ENCODE measurements around the gene DNAH12.
A peak's percentile ranks its signal among the peaks of the same experiment; 100 is the strongest.
"Not testable (repeated sequence)": the region's sequence is repeated elsewhere in the genome, so short reads cannot be mapped to it uniquely, and the experiment has no call there.

Gene DNAH12

DNA sequence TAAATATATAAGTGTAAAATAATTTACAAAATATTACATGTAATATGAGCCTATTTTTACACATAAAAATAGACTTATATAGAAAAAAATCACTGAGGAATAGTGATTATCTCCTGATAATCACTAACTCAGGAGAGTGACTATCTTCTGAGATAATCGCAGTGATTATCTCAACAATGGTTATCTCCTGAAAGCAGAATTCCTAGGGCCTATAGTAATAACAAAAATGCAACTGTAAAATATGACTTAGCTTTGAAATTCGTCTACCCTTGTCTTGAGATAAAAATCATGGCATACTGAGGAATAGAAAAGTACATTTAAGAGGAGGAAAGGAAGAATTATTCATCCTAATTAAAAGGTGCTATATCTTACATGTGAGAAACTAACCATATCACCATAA lies 134.7 kb downstream of the DNAH12 start:
- peak; percentile 29 for FAIRE-seq

DNA sequence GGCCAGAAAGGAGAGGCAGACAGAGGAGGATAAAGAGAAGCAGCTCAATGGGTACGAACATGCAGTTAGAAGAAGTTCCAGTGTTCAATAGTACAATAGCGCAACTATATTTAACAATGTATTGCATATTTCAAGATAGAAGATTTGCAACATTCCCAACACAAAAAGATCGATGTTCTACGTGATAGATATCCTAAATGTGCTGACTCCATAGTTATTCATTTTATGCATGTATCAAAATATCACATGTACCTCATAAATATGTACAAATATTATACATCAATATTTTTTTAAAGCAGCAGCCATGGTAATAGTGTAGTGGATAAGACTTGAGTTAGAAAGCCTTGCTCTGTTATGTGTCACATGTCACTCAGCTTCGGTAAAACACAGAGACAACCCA lies 141.5 kb downstream of the DNAH12 start:
- FAIRE-seq = peak; percentile 37

DNA sequence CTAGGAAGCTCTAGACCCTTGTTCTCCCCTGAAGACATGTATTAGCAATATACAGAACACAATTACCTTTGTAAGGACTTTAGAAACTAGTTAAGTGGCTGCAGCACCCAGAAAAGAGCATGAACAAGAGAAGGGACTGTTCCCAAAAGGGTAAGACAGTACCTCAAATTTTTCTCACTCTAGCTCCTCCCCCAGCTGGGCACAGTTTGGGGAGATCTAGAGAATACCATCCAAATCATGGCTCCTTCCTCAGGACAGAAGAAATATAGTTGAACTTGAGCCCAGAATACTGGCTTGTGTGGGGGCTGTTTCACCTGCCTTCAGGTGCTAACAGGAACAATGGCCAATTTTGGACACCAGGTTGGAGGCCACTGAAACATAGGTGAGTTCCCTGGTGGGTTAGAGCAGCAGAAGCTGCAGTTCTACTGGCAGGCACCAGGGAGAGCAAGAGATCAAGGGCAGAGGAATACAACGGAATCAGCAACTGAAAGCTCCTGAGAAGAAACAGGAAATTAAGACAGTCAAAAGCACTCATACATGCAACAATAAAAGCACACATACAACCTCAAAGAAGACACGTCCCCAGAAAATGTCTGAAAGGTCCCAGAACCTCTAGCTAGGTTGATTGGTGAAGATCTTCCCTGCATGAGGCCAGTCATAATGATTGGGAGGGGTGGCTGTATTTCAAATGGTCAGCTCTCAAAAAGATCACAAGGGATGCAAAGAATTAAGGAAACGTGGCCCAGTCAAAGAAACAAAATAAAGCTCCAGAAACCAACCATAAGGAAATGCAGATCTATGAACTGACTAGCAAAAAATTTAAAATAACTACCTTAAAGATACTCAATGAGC lies 146.7 kb downstream of the DNAH12 start:
- no peak for FAIRE-seq

DNA sequence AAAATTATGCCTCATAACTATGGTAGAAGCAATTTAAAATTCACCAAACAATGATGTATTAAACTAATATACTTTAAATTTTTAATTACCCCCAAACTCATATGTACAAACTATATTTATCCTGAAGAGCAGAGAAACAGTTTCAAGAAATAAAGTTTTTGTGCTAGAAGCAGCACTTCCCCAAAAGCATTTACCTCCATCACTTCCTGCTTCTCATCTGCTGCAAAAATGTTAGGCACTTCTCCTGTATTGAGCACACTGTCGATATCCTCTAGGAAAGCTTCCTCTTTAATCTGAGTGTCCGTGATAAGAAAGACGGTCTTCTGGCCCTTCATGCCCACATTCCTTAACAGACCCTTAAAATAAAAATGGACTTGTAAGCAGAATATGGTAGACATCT lies 150.2 kb downstream of the DNAH12 start:
- no peak for FAIRE-seq

DNA sequence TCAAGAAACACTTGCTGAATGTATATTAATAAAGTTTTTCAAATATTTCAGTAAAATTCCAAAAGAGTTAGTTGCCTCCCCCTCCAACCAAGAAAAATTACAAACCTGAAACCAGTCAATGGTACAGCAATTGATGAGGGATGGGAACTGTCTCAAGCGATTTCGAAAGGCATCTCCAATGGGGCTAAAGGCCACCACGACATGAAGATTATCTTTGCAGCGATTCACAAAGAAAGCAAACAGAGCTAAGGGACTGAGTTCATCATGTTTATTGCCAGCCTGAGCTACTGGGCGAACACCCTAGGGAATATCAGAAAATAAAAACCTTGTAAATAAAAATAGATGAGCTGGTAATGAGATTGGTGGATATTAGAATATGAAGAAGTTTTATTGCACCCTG lies 152.4 kb downstream of the DNAH12 start:
- FAIRE-seq = no peak

DNA sequence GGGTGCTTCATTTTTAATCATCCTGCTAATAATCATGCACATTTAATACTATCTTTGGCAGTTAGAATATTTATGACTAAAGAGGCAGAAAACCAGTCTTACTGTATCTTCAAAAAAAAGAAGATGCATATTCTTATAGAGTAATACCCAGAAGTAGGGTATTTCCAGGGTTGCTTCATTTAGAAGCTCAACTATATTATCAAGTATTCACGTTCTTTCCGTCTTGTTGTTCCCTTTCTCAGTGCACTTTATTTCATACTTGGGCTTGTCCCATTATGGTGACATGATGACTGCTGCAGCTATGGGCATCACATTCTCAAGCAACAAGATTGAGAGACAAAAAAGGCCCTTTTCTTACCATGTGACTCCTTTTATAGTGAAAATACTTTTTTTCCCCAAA lies 154.9 kb downstream of the DNAH12 start:
- FAIRE-seq = no peak

DNA sequence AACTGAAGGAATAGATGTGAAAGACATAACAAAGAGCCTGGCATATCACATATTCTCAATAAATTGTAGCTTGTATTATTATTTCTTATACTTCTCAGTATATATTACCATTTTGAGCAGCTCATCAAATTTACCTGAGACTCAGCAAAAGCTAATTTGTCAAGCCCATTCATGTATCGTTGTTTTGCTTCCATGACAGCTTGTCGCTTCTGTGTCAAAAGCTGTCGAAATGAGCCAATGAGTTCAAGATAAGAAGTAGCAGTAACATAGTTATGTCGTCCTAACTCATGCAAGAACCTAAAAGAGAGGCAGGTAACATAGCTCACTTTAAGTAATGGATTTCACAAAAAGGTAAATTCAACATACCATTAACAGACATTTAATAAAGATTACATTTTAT lies 157.8 kb downstream of the DNAH12 start:
- FAIRE-seq = no peak

DNA sequence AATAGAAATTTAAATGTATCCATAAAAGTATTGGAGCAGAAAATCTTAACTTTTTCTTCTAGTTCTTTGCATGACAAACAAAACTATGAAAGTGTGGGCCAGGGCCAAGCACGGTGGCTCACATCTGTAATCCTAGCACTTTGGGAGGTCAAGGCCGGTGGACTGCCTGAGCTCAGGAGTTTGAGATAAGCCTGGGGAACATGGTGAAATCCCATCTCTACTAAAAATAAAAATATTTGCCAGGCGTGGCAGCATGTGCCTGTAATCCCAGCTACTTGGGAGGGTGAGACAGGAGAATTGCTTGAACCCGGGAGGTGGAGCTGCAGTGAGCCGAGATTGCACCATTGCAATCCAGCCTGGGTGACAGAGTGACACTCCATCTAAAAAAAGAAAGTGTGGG lies 158.6 kb downstream of the DNAH12 start:
- FAIRE-seq = no peak

DNA sequence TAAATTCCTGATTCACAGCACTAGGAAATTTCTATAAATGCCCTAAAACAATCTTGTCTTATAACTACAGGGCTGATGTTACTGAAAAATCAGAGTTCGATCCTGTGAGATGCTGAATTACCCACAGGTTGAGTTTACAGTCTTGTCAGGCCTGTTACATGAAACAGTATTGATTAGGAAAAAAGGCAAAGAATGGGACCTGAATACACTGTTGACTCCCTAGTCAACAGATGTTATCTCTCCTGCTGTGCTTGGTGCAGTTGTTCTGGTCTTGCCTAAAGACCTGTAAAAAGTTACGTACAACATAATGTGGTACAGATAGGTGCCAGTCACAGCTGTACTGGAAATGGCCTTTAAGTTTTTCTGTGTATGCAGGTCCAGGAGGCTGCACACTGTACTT lies 160.3 kb downstream of the DNAH12 start:
- FAIRE-seq = no peak

DNA sequence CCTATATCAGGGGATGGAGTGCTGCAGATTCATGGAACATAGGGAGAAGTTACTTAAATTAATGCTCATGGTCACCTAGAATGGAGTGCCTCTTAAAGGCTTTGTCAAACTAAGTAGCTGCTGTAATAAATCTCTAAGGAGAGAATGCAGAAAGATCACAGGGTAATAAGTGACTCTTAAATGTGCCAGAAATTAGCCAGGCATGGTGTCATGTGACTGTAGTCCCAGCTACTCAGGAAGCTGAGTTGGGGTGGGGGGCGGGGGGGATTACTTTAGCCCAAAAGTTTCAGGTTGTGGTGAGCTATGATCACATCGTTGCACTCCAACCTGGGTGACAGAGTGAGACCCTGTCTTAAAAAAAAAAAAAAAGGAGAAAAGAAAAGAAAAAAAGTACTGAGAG lies 160.7 kb downstream of the DNAH12 start:
- FAIRE-seq = no peak

DNA sequence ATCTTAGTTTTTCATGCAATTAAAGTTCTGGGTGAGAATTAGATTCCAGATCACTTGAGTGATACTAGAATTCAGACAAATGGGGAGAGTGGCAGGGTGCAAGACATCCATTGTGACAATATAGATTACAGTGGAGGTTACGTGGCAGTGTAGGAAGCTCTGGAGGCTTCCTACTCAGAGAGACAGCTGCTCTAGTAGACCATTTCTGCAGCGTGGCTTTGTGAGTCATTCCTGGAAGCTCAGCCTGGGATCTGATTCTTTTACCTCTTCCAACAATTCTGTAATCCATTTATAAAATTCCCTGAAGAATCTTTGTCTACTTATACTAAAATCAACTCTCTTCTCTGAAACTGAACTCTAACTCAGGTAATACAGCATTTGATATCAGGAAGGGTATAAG lies 161.2 kb downstream of the DNAH12 start:
- FAIRE-seq = no peak

DNA sequence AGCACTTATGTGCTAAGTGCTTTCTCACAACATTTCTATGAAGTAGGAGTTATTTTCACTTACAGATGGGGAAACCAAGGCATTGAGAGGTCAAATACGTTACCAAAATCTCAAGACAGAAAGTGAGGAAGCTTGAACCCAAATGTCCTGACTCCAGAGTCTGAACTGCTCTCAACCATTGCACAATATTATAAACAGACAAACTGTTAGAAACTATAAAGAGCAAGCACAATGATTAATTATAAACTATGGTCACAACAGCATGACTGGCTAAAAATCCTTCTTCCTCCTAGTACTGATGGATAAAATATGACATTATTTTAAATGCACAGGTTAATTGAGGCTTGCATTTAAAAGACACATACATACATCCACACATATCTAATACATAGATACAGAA lies 173.8 kb downstream of the DNAH12 start:
- FAIRE-seq = no peak

DNA sequence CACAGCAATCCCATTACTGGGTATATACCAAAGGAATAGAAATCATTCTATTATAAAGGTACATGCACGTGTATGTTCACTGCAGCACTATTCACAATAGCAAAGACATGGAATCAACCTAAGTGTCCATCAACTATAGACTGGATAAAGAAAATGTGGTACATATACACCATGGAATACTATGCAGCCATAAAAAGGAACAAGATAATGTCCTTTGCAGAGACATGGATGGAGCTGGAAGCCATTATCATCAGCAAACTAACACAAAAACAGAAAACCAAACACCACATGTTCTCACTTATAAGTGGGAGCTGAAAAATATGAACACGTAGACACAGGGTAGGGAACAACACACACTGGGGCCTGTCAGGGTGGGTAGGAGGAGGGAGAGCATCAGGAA lies 179.1 kb downstream of the DNAH12 start:
- not testable (repeated sequence) for FAIRE-seq

DNA sequence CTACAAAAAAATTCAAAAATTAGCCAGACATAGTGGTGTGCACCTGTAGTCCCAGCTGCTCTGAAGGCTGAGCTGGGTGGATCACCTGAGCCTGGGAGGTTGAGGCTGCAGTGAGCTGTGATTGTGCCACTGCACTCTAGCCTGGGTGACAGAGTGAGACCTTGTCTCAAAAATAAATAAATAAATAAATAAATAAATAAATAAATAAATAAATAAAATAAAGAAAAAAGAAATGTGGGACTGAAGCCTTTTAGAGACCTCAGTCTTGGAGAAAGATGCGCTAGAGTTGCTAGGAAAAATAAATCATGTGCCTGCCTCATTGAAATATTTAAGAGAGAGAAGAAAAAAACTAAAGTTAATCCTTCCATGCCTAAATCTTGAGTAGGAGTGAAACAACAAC lies 187.9 kb downstream of the DNAH12 start:
- FAIRE-seq = not testable (repeated sequence)

DNA sequence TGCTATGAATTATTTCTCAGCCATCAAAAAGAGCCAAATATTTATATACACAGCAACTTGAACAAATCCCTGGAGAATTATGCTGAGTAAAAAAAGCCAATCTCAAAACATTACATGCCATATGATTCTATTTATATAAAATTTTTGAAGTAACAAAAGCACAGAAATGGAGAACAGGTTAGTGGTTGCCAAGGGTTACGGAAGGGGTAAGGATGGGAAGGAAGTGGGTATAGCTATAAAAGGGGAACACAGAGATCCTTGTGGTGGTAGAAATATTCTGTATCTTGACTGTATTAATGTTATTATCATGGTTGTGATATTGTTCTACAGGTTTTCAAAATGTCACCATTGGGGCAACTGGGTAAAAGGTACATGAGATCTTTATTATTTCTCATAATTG lies 189.4 kb downstream of the DNAH12 start:
- FAIRE-seq = no peak

DNA sequence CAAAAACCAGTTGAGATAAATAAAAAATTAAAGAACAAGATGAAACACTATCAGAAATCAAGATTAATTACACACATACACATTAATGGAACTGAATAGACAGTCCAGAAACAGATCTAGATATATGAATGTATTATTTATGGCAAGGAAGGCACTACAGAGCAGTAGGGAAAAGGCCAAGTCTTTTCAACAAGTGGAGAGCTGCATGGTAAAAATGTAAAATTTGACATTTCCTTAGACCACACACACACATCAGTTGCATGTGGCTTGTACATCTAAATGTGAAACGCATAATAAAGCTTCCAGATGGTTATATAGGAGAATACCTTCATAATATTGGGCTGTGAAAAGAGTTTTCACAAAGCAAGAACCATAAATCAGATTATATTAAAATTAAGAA lies 193.9 kb downstream of the DNAH12 start:
- FAIRE-seq = no peak

DNA sequence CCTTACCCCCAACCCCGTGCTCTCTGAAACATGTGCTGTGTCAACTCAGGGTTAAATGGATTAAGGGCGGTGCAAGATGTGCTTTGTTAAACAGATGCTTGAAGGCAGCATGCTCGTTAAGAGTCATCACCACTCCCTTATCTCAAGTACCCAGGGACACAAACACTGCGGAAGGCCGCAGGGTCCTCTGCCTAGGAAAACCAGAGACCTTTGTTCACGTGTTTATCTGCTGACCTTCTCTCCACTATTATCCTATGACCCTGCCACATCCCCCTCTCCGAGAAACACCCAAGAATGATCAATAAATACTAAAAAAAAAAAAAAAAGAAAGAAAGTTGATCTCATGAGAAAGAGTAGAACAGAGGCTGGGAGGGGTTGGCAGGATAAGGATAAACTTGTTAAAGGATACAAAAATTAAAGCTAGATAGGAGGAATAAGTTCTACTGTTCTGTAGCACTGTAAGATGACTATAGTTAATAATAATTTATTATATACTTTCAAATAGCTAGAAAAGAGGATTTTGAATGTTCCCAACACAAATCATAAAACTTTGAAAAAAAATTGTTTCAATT lies 205.0 kb downstream of the DNAH12 start:
- peak; percentile 16 for FAIRE-seq

DNA sequence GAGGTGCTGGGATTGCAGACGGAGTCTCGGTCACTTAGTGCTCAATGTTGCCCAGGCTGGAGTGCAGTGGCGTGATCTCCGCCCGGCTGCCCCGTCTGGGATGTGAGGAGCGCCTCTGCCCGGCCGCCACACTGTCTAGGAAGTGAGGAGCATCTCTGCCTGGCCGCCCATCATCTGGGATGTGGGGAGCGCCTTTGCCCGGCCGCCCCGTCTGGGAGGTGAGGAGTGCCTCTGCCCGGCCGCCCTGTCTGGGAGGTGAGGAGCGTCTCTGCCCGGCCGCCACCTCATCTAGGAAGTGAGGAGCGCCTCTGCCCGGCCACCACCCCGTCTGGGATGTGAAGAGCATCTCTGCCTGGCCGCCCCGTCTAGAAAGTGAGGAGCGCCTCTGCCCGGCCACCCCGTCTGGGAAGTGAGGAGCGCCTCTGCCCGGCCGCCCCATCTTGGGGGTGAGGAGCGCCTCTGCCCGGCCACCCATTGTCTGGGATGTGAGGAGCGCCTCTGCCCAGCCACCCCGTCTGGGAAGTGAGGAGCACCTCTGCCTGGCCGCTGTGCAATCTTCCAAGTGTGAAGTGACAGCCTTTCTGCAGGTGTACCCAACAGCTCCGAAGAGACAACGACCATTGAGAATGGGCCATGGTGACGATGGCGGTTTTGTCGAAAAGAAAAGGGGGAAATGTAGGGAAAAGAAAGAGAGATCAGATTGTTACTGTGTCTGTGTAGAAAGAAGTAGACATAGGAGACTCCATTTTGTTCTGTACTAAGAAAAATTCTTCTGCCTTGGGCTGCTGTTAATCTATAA lies 205.7 kb downstream of the DNAH12 start:
- FAIRE-seq = not testable (repeated sequence)

DNA sequence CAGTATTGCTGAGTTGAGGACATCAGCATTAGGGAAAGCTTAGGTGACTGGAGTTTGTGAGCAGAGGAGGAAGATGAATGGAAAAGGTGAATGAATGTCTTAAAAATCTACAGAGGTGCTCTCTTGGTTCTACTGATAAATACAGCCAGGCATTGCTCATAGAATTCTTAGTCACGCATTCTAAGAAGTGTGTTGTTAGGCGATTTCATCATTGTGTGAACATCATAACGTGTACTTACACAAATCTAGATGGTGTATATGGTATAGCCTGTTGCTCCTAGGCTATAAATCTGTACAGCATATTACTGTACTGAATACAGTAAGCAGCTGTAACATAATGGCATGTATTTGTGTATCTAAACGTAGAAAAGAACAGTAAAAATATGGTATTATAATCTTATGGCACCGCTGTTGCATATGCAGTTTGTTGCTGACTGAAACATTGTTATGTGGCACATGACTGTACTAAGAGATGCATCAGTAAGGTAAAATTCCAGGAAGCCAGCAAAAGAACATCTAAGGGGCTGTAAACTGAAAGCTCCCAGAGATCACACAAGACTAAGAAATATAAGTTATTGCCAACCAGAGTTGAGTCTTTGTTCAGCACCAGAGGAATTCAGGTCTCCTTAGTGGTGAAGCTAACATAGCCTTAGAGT lies 208.7 kb downstream of the DNAH12 start:
- no peak for FAIRE-seq

DNA sequence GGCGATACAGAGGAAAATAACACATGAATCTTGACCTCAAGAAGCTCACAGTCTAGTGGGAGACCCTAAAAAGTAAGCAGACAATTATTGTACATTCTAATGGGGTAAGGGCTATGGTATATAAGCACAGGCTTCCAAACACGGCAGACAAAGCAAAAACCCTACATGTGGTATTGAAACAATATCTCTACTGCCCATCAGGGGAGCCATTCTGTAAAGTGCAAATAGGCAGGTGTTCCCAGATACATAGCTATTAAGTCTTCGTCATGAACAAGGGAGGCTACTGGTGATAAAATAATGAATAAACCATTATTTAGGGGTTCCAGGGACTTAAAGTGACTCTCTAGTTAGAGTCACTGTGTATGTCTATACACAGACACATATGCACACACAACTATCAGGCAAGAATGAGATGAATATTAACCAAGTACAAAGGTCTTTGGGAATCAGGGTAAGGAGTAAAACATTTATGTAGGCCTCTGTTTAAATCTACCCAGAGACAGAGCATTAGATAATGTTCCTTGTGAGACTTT lies 213.0 kb downstream of the DNAH12 start:
- no peak for FAIRE-seq

DNA sequence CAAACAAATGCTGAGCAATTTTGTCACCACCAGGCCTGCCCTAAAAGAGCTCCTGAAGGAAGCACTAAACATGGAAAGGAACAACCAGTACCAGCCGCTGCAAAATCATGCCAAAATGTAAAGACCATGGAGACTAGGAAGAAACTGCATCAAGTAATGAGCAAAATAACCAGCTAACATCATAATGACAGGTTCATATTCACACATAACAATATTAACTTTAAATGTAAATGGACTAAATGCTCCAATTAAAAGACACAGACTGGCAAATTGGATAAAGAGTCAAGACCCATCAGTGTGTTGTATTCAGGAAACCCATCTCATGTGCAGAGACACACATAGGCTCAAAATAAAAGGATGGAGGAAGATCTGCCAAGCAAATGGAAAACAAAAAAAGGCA lies 217.6 kb downstream of the DNAH12 start:
- not testable (repeated sequence) for FAIRE-seq

DNA sequence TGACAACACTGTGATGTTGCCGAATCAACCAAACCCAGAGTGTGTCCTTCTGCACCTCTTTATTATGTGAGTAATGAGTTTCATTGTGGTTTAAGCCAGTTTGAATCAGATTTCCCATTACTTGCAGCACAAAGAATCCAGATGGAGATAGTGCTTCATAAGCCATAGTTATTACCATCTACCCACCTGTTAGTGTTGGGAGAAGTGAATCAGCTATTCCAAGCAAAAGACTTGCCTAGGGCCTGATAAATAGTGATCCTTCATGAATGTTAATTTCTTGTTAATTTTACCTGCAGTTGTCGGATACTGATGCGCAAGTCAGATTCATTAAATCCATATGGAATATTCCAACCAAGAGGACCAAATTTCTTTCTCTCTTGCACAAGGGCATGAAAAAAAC lies 229.9 kb downstream of the DNAH12 start:
- no peak for FAIRE-seq

DNA sequence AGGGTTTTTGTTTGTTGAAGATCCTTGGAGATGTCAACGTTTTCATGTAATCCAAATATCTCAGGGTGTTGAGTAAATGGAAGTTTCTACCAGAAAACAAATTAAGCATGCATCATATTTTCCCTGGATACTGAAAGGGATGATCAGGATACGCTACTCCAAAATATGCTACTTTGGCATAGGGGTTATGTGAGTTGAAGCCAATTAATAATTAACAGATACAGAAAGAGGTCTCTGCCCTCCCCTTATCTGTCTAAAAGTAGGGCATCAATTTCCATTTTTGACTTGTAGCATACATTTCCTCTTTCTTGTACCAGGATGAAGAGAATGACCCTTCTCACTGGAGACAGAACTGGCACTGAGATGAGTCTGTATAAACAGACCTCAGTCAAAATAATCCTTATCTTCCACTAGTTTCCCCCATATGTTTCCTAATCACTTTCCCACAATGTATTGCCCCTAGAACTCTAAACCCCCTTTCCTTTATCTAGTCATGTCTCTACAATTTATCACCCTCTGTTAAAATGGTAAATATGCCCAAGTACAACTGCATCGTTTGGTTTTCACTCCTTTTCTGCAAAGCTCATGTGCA lies 234.3 kb downstream of the DNAH12 start:
- no peak for FAIRE-seq
